Thyroid gland (tissue), 4 donors: Measurements from ENCODE around the gene SLC25A44. TPM values are rescaled to one million over a fixed set of nuclear protein-coding genes. Genes with fewer than 3 reads are reported as not detected.
A peak's percentile ranks its signal among the peaks of the same experiment; 100 is the strongest.

Source experiments
- DNase-seq, 2 donors: peaks; one replicate each; pipeline ENCODE4 v3.0.0-alpha.2; 2019
- H3K27ac ChIP-seq, 3 donors: fragments of 200-600 bp; sonication (generic); 1 replicate in 2 of 3; 2 replicates in 1 of 3; pipeline ENCODE4 v1.5.1; 2016 to 2019; ENCODE audit warnings: mild to moderate bottlenecking in 1 of 3, moderate library complexity in 1 of 3
- H3K27me3 ChIP-seq: fragments of 200-600 bp; sonication (generic); one replicate; pipeline ENCODE4 v1.5.1; 2019
- H3K36me3 ChIP-seq, 2 donors: fragments of 200-600 bp; sonication (generic); one replicate each; pipeline ENCODE4 v1.5.1; 2016 to 2019
- H3K4me1 ChIP-seq, 2 donors: fragments of 200-600 bp; sonication (generic); one replicate each; pipeline ENCODE4 v1.5.1; 2017 to 2019
- H3K4me3 ChIP-seq, 3 donors: fragments of 200-600 bp; sonication (generic); replicated peaks in 1 of 3; 1 replicate in 2 of 3; 2 replicates in 1 of 3; pipeline ENCODE4 v1.5.1; 2016; ENCODE audit warnings: mild to moderate bottlenecking in 1 of 3
- H3K9me3 ChIP-seq: fragments of 200-600 bp; sonication (generic); one replicate; pipeline ENCODE4 v1.5.1; 2017
- POLR2A ChIP-seq, 2 donors: fragments of 450-650 bp; IDR thresholded peaks; one replicate each; pipeline ENCODE4 v1.6.1; 2017; ENCODE audit warnings: antibody characterized with exemption in 2 of 2, mild to moderate bottlenecking in 2 of 2, moderate library complexity in 1 of 2
- WGBS, 2 donors: methylation state at CpG; one replicate each; pipeline ENCODE4 v1.1.5; 2017; 5-methylcytosine and 5-hydroxymethylcytosine counted together
- intact Hi-C: fragments of 100-400 bp; cut with DNase I; formaldehyde crosslinking; loops from one replicate; pipeline ENCODE4 v1.15.1; 2023
- total RNA-seq, 4 donors: library from RNA; depleted of rRNA; stranded (reverse); fragments of >200 nt; gene quantifications; one replicate each; pipeline ENCODE4 v1.2.3, GENCODE V29; 2016
- TF ChIP-seq, protein P1 (sequence below), 6 experiments: fragments of 200-600 bp in 3 of 6; fragments of 450-650 bp in 3 of 6; sonication (generic) in 3 of 6; IDR thresholded peaks; one replicate each; pipeline ENCODE4 v1.5.1; 2016 to 2019; ENCODE audit warnings: antibody characterized with exemption in 6 of 6, mild to moderate bottlenecking in 2 of 6, inconsistent platforms in 1 of 6, moderate library complexity in 1 of 6

The SLC25A44 gene
- total RNA-seq, 4 donors from 2014 or later, result 14.5 to 19.7 (median 17.7) TPM

DNA sequence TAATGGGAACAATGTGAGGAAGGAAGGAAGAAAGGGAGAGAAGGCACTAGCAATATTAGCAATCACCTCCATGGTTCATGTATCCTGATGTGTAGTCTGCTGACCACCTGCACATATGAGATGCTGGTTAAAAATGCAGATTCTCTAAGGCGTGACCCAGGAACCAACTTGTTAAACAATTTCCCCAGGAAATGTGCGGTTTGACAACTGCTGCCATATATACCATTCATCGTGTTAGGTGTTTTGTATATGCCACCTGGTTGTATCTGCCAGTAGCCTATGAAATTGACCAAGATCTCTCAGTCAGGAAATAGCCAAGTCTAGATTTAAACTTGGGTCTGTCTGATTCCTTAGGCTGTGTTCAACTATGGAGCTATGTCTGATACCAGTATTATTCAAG is 36.4 kb upstream of the SLC25A44 start:
- no peak for TF ChIP-seq POLR2A (IDR thresholded peaks at IDR 0.05)
- TF ChIP-seq, protein P1, sequence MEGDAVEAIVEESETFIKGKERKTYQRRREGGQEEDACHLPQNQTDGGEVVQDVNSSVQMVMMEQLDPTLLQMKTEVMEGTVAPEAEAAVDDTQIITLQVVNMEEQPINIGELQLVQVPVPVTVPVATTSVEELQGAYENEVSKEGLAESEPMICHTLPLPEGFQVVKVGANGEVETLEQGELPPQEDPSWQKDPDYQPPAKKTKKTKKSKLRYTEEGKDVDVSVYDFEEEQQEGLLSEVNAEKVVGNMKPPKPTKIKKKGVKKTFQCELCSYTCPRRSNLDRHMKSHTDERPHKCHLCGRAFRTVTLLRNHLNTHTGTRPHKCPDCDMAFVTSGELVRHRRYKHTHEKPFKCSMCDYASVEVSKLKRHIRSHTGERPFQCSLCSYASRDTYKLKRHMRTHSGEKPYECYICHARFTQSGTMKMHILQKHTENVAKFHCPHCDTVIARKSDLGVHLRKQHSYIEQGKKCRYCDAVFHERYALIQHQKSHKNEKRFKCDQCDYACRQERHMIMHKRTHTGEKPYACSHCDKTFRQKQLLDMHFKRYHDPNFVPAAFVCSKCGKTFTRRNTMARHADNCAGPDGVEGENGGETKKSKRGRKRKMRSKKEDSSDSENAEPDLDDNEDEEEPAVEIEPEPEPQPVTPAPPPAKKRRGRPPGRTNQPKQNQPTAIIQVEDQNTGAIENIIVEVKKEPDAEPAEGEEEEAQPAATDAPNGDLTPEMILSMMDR (IDR thresholded peaks at IDR 0.05), result no peak
- Histone ChIP-seq H3K27me3 (no peaks in the 10 kb centered on the region), H3K36me3 (no peaks in the 10 kb centered on the region), H3K4me1 (peaks cover 31 to 58% of the 10 kb centered on the region in 2 donors), H3K4me3 (no peak overlapping the region), H3K9me3 (no peaks in the 10 kb centered on the region), H3K27ac (peak overlapping the region in 1 of 3 donors; percentile 68)
- DNase-seq, result no peak
- intact Hi-C loops, result no loop called here
- WGBS, 2 donors, result 88 to 97% methylated on average over 3 of the region's 3 CpGs

DNA sequence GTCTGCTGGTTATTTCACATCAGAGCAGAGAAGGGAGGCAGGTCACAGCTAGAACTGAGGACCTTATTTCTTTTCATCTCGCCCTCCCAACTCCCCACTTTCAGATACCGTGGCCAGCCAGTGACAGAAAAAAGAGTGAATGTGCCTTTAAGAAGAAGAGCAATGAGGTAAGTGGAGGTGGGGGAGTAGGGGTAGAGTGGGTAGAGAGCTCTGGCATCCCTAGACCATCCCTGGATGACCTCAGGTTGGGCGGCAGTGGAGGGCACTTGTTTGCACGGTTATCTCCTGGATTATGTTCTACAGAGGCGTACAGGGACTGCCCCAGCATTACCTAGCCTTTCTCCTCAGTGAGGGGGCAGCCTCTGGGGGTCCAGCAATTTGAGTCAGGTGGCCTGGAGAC is 35.9 kb upstream of the SLC25A44 start:
- Histone ChIP-seq H3K4me1 (peaks cover 32 to 58% of the 10 kb centered on the region in 2 donors), H3K36me3 (no peaks in the 10 kb centered on the region), H3K9me3 (no peaks in the 10 kb centered on the region), H3K4me3 (no peak overlapping the region), H3K27me3 (no peaks in the 10 kb centered on the region), H3K27ac (peak overlapping the region in 2 of 3 donors; percentile 68 to 82)
- WGBS, 2 donors, result 79 to 88% methylated on average over 5 of the region's 5 CpGs
- no peak for DNase-seq
- intact Hi-C loops, result no loop called here
- no peak for TF ChIP-seq POLR2A (IDR thresholded peaks at IDR 0.05)
- TF ChIP-seq, protein P1 (IDR thresholded peaks at IDR 0.05), result no peak

DNA sequence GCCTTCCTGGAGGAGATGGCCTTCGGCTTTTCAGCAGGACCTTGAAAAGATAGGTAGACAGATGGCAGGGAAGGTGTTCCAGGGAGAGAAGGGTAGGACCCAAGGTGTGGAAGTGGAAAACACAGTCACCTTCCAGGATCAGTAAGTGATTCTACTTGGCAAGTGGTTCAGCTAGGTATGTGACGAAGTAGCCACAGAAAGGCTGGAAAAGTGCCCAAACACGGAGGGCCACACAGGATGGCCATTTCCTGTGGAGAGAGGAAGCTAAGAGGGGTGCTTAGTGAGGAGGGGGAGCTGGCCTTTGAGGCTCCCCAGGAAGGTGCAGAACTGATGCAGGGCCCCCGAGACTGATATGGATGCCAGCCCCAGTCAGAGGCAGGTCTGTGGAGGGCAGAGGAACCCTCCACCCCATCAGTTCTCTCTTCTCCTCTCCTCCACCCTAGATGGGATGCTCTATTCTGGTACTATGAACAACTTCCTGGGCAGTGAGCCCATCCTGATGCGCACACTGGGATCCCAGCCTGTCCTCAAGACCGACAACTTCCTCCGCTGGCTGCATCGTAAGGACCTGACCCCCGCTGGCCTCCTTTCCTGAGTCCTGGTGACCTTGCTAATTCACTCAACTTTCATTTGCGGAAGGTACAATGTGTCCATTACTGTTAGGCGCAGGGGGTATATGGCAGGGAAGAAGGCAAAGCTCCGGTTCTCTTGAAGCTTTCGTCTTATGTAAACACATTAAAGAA is 33.7 kb upstream of the SLC25A44 start:
- Histone ChIP-seq H3K4me1 (peaks cover 23 to 43% of the 10 kb centered on the region in 2 donors), H3K9me3 (no peaks in the 10 kb centered on the region)
- no peak for TF ChIP-seq POLR2A (IDR thresholded peaks at IDR 0.05)
- TF ChIP-seq, protein P1 (IDR thresholded peaks at IDR 0.05), result no peak

DNA sequence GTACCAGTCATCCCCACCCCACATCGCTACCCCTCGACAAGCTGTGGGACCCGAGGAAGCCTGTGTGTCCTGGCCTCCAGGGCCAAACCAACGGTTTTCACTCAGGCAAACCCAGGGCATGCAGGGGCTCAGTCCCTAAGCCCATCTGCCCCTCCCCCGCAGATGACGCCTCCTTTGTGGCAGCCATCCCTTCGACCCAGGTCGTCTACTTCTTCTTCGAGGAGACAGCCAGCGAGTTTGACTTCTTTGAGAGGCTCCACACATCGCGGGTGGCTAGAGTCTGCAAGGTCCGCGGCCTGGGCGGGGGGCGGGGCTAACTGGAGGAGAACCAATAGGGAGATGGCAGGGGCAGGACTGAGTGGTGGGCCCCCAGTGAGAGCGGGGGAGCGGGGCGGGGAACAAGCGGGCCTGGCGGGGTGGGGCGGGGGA is 33.1 kb upstream of the SLC25A44 start:
- intact Hi-C loops, result no loop called here

More for the DNA sequence above, 33.7 kb upstream of the SLC25A44 start:
- Histone ChIP-seq H3K27ac (peak overlapping the region; percentile 26 to 82 (median 68)), H3K36me3 (no peaks in the 10 kb centered on the region), H3K4me3 (no peak overlapping the region), H3K27me3 (no peaks in the 10 kb centered on the region)
- 75 to 81% methylated on average over 12 to 13 of the region's 13 CpGs for WGBS, 2 donors
- DNase-seq, result peak in 1 of 2 donors; percentile 32
- intact Hi-C loops, result no loop called here

More for the DNA sequence above, 33.1 kb upstream of the SLC25A44 start:
- Histone ChIP-seq H3K27me3 (no peaks in the 10 kb centered on the region), H3K27ac (peak overlapping the region; percentile 26 to 82 (median 68)), H3K4me1 (peaks cover 23 to 43% of the 10 kb centered on the region in 2 donors), H3K4me3 (peak overlapping the region in 1 of 3 donors; percentile 9), H3K9me3 (no peaks in the 10 kb centered on the region), H3K36me3 (no peaks in the 10 kb centered on the region)
- peak; percentile 65 to 77 for DNase-seq
- 11 to 25% methylated on average over 9 to 15 of the region's 22 CpGs for WGBS, 2 donors
- TF ChIP-seq, protein P1 (IDR thresholded peaks at IDR 0.05), result no peak
- TF ChIP-seq POLR2A (IDR thresholded peaks at IDR 0.05), result no peak
